GM12801 (cell line): ENCODE measurements around the gene KLHL29.

Experiments used
- TF ChIP-seq, protein P1 (sequence below): IDR thresholded peaks from one replicate; pipeline ENCODE4 v1.5.1; 2011; ENCODE audit warnings: control low read depth; ENCODE audit not compliant: insufficient read length; ENCODE audit errors: extremely low read depth

Gene KLHL29

DNA sequence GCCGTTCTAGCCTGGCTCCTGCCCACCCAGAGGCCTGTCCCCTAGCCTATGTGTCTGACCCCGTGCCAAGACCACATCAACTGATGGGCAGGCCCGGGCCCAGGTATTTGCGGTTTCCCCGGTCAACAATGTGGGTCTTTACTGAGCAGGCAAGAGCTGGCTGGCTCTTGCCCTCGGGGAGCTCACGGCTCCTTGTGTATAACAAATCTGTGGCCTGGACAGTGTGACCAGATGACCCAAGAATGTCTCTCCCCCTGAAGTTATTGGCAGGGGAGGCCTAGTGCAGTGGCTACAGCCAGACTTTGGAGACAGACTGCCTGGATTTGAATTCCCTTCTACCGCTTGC lies 179.6 kb downstream of the KLHL29 start:
- TF ChIP-seq, protein P1, sequence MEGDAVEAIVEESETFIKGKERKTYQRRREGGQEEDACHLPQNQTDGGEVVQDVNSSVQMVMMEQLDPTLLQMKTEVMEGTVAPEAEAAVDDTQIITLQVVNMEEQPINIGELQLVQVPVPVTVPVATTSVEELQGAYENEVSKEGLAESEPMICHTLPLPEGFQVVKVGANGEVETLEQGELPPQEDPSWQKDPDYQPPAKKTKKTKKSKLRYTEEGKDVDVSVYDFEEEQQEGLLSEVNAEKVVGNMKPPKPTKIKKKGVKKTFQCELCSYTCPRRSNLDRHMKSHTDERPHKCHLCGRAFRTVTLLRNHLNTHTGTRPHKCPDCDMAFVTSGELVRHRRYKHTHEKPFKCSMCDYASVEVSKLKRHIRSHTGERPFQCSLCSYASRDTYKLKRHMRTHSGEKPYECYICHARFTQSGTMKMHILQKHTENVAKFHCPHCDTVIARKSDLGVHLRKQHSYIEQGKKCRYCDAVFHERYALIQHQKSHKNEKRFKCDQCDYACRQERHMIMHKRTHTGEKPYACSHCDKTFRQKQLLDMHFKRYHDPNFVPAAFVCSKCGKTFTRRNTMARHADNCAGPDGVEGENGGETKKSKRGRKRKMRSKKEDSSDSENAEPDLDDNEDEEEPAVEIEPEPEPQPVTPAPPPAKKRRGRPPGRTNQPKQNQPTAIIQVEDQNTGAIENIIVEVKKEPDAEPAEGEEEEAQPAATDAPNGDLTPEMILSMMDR = no peak

DNA sequence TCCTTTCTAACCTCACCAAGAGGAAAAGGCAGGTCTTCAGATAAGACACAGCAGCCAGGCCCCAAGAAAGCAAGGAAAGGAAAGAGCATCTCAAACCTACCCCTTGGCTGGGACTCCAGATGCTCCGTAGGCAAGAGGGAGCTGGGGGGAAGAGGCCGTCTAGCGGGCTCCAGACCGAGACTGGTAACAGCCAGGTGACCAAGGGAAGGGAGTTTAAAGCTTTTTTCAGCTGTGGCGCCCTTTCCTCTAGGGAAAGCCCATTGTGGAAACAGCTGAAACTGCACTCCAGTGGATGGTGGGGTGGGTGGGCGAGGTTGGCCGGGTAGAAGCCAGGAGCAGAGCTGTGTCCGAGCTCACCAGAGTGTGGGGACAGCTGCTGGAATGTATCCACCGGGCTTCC lies 180.4 kb downstream of the KLHL29 start:
- TF ChIP-seq, protein P1 = no peak

DNA sequence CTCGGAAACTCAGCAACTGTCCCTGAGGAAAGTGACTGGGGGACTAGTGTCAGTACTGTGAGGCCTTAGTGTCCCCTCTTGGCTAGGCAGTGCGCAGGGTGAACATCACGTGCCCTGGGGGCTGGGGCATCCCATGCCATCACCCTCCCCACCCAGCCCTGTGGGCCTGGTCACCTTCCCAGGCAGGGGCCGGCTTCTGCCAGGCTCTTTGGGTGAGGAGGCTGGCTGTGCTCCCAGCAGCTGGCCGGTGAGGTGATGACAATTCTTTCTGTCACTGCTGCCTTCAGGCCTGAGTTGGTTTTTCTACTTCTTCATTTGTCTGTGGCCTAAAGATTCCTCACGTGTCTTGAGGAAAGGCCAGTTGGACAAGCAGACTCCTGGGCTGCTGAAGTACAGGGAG lies 180.8 kb downstream of the KLHL29 start:
- TF ChIP-seq, protein P1 = no peak

DNA sequence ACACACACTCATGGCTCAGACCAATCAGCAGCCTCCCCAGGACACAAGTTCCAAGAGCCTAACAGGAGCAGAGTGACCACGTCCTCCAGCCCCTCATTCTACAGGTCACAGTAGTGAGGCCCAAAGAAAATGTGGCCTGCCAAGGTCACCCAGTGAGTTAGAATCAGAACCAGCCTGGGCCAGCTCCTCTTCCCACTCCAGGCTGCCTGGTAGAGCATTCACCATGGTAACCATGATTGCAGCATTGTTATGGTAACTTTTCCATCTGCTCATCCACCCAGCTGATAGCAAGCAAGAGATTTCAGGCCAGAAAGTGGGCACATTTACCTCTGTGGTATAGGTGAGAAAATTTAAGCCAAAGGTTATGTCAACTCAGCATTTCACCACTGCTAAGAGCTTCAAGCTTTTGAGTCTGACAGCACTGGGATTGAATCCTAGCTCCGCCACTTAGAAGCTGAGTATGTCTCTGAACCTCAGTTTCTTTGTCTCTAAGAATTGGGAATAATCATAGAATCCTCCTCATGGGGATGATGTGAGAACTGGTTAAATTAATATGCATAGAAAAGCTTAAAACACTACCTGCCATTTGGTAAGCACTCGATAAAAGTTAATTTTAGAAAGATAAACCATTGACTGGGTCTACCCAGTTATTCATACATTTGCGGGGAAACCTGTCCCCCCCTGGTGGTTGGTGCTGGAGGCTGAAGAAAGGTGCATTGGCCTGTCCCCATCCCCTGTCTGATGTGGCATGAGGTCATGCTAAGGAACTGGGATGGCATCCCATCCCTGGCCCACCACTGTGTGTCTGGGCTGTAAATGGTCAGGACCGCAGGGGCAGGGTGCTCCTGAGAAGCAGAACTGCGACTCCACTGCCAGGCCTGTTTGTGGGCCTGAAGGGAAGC lies 181.5 kb downstream of the KLHL29 start:
- TF ChIP-seq, protein P1 = no peak

DNA sequence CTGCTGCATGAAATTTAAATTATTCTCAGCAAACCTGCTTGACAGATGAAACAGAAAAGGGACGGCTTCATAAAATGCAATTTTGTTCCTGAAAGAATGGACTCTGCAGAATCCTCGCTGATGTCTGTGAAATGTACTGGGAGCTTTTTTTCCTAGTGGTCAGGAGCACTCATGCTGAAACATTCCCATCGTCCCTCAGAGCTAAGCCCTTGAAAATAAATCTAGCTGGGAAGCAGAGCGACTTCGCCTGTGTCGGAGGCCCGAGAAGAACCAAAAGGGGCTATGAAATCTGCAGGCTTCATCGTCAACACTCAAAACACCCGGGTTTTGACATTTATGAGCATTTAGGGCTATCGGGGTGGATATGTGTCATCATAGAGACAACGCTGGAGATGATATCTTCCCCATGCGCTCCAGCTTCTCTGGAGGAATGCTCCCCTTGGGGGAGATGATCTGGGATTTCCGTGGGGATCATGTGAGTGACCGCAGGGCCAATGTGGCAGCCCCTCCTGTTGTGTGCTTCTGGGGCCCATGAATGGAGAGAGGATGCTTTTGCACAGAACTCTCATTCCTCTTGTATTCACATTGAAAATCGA lies 182.3 kb downstream of the KLHL29 start:
- TF ChIP-seq, protein P1 = no peak

DNA sequence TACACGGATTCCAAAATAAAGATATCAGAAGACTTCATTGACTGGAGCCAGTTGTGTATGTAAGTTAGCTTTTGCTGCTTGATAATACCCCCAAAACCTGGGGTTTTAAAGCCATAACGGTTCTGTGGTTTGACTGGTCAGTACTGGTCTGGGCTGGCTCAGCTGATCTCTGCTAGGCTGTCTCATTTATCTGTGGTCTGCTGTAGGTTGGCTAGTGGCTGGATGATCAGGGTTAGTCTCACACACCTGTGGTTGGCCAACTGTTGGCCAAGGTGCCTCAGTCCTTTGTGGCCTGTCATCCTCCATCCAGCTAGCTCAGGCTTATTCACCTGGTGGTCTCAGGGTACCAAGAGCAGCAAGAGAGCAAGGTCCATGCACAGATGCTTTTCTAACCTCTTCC lies 183.2 kb downstream of the KLHL29 start:
- TF ChIP-seq, protein P1 = no peak

DNA sequence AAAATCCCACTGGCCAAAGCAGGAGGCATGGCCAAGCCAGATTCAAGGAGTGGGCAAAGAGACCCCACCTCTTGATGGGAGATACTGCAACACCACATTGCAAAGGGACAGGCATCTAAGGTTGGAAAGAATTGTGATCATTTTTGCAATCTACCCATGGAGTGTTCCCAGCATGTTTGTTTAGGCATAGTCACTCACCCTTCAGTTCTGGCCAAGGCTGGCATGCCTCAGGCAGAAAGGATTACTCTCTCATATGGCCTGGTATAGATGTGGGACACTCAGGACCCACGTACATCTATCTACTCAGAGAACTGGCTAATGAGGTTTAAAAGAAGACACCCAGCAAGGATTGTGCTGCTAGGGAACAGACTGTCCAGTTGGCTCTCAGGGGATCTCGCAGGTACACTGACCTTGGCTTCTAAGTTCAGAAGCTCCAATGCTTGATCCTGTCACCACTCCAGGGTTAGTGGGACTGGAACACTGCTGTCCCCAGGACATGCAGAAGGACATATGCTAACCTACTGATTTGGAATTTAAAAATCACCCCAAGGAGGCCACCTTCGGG lies 183.7 kb downstream of the KLHL29 start:
- TF ChIP-seq, protein P1 = no peak
